IMR-90 (cell line): ENCODE results near the gene ALB. TPM values are rescaled to one million over a fixed set of nuclear protein-coding genes. Genes with fewer than 3 reads are reported as not detected.

Experiments
- ATAC-seq: fragments of 200-7000 bp; cut with Tn5 transposase; 2 replicates; pipeline ENCODE4 v1.9.1; 2020; ENCODE audit warnings: low read depth, mild to moderate bottlenecking, moderate library complexity
- BruUV-seq: library from RNA; stranded (reverse); fragments of 400-500 nt; replicated peaks from 2 replicates; lab custom pipeline; 2021; lab: Mats Ljungman, UMichigan
- CTCF ChIA-PET: fragments of 300-600 bp; formaldehyde crosslinking; extraction: SDS; loops from one replicate; lab custom pipeline; 2021; ENCODE audit warnings: antibody characterized with exemption; lab: Yijun Ruan, JAX
- POLR2A ChIA-PET: fragments of 300-600 bp; sonication (Branson Sonifier 250); formaldehyde crosslinking; loops from one replicate; lab custom pipeline; 2022; ENCODE audit warnings: antibody characterized with exemption; ENCODE audit not compliant: unreplicated experiment; lab: Charles Lee
- DNase-seq: peaks from one replicate; pipeline ENCODE4 v3.0.0; 2013
- H2AFZ ChIP-seq: replicated peaks from 2 replicates; pipeline ENCODE3; 2013; ENCODE audit warnings: low read length, mild to moderate bottlenecking; ENCODE audit not compliant: poor library complexity
- H2AK5ac ChIP-seq: 2 replicates; pipeline ENCODE4 v1.6.1; 2013; ENCODE audit warnings: low read depth, low read length, inconsistent platforms
- H2AK9ac ChIP-seq: replicated peaks from 2 replicates; pipeline ENCODE3; 2013; ENCODE audit warnings: mild to moderate bottlenecking, low read depth, low read length, moderate library complexity; ENCODE audit not compliant: poor library complexity
- H2BK120ac ChIP-seq: 2 replicates; pipeline ENCODE4 v1.6.1; 2013; ENCODE audit warnings: low read depth, low read length, inconsistent platforms
- H2BK15ac ChIP-seq: 3 replicates; pipeline ENCODE4 v1.6.1; 2013; ENCODE audit warnings: low read depth, low read length, inconsistent platforms
- H2BK20ac ChIP-seq: 2 replicates; pipeline ENCODE4 v1.6.1; 2013; ENCODE audit warnings: low read depth, mild to moderate bottlenecking, inconsistent platforms, low read length, moderate library complexity
- H2BK5ac ChIP-seq: 2 replicates; pipeline ENCODE4 v1.6.1; 2013; ENCODE audit warnings: mild to moderate bottlenecking, low read depth, low read length, inconsistent platforms; ENCODE audit not compliant: poor library complexity, severe bottlenecking
- H3K14ac ChIP-seq: replicated peaks from 2 replicates; pipeline ENCODE4 v1.6.1; 2013; ENCODE audit warnings: low read depth, low read length, inconsistent platforms
- H3K18ac ChIP-seq: 2 replicates; pipeline ENCODE4 v1.6.1; 2013; ENCODE audit warnings: low read depth, low read length, control low read depth
- H3K23ac ChIP-seq: 2 replicates; pipeline ENCODE4 v1.6.1; 2013; ENCODE audit warnings: low read depth, low read length, inconsistent platforms
- H3K27ac ChIP-seq: 2 replicates; pipeline ENCODE4 v1.5.1; 2013; ENCODE audit warnings: mild to moderate bottlenecking, control low read depth, low read length; ENCODE audit not compliant: insufficient read depth
- H3K27me3 ChIP-seq: 2 replicates; pipeline ENCODE4 v1.6.1; 2013; ENCODE audit warnings: low read length; ENCODE audit not compliant: control insufficient read depth, insufficient read depth
- H3K36me3 ChIP-seq: 2 replicates; pipeline ENCODE4 v1.6.1; 2013; ENCODE audit warnings: low read length, mixed read lengths; ENCODE audit not compliant: control insufficient read depth, insufficient read depth
- H3K4ac ChIP-seq: 2 replicates; pipeline ENCODE4 v1.6.1; 2013; ENCODE audit warnings: low read depth, low read length, inconsistent platforms
- H3K4me1 ChIP-seq: 2 replicates; pipeline ENCODE4 v1.6.1; 2013; ENCODE audit warnings: low read length, mixed read lengths; ENCODE audit not compliant: control insufficient read depth, insufficient read depth
- H3K4me2 ChIP-seq: 2 replicates; pipeline ENCODE4 v1.6.1; 2013; ENCODE audit warnings: low read depth, mild to moderate bottlenecking, control low read depth, low read length, moderate library complexity
- H3K4me3 ChIP-seq: 2 replicates; pipeline ENCODE4 v1.5.1; 2013; ENCODE audit warnings: low read depth, mild to moderate bottlenecking, control low read depth, low read length, moderate library complexity; ENCODE audit not compliant: insufficient read depth
- H3K56ac ChIP-seq: 2 replicates; pipeline ENCODE4 v1.6.1; 2013; ENCODE audit warnings: low read length, inconsistent platforms; ENCODE audit not compliant: insufficient read depth; ENCODE audit errors: extremely low read depth
- H3K79me1 ChIP-seq, 2 experiments: 2 replicates each; pipeline ENCODE4 v1.6.1; 2013; ENCODE audit warnings: low read length in 2 of 2, inconsistent platforms in 1 of 2, low read depth in 1 of 2
- H3K9ac ChIP-seq: 2 replicates; pipeline ENCODE4 v1.6.1; 2013; ENCODE audit warnings: low read depth, low read length, control low read depth
- H3K9me1 ChIP-seq: 2 replicates; pipeline ENCODE4 v1.6.1; 2013; ENCODE audit warnings: low read length, inconsistent platforms; ENCODE audit not compliant: insufficient read depth
- H3K9me3 ChIP-seq: 2 replicates; pipeline ENCODE4 v1.6.1; 2013; ENCODE audit warnings: low read length; ENCODE audit not compliant: control insufficient read depth, insufficient read depth
- H4K20me1 ChIP-seq: 2 replicates; pipeline ENCODE4 v1.6.1; 2013; ENCODE audit warnings: low read length, inconsistent platforms; ENCODE audit not compliant: insufficient read depth
- H4K5ac ChIP-seq: 2 replicates; pipeline ENCODE4 v1.6.1; 2013; ENCODE audit warnings: mild to moderate bottlenecking, low read depth, low read length, control low read depth
- H4K8ac ChIP-seq, 2 experiments: 2 replicates each; pipeline ENCODE4 v1.6.1; 2013; ENCODE audit warnings: low read depth in 2 of 2, low read length in 2 of 2, control low read depth in 1 of 2, inconsistent platforms in 1 of 2
- H4K91ac ChIP-seq: 2 replicates; pipeline ENCODE4 v1.6.1; 2013; ENCODE audit warnings: low read depth, low read length, inconsistent platforms; ENCODE audit not compliant: insufficient read depth
- BHLHE40 ChIP-seq: fragments of 150-350 bp; IDR thresholded peaks from 2 replicates; pipeline ENCODE4 v1.6.1; 2016; ENCODE audit warnings: mild to moderate bottlenecking, low read depth, low read length
- RCOR1 ChIP-seq: IDR thresholded peaks from 2 replicates; pipeline ENCODE4 v1.6.1; 2012; ENCODE audit warnings: mild to moderate bottlenecking, low read length, improper control_type of control experiment; ENCODE audit not compliant: insufficient replicate concordance
- WGBS, 2 experiments: methylation state at CpG; one replicate each; pipeline versions ENCODE4 v1.1.5 to v1.1.7; 2013; ENCODE audit warnings: missing lambda C conversion rate in 2 of 2; ENCODE audit not compliant: insufficient read length in 1 of 2; ENCODE audit errors: extremely low coverage in 2 of 2; 5-methylcytosine and 5-hydroxymethylcytosine counted together
- dilution Hi-C: fragments of 300-500 bp; cut with HindIII; formaldehyde crosslinking; loops from one replicate; pipeline ENCODE4 v1.14.3; 2018; ENCODE audit warnings: low sequenced_read_pairs; ENCODE audit not compliant: unreplicated experiment
- in situ Hi-C: fragments of 300-500 bp; cut with MboI; formaldehyde crosslinking; loops from 3 replicates; pipeline ENCODE4 v1.14.3; 2019; ENCODE audit warnings: low sequenced_read_pairs, inconsistent platforms, mixed read lengths
- intact Hi-C: fragments of 100-400 bp; cut with micrococcal nuclease; formaldehyde crosslinking; loops from 2 replicates; pipeline ENCODE4 v1.10.0; 2022
- polyA plus RNA-seq, 3 experiments: library from polyadenylated mRNA; depleted of rRNA; stranded (reverse); fragments of >200 nt; gene quantifications; 2 replicates each; pipeline ENCODE4 v1.2.3, GENCODE V29; 2012; ENCODE audit warnings: low replicate concordance in 1 of 3
- total RNA-seq: library from RNA; depleted of rRNA; stranded (reverse); fragments of >200 nt; gene quantifications from 2 replicates; pipeline ENCODE4 v1.2.3, GENCODE V29; 2012

The ALB gene
- total and polyA plus RNA-seq, 2 of the 4 experiments (the other 2 are of a cell fraction), result not detected

DNA sequence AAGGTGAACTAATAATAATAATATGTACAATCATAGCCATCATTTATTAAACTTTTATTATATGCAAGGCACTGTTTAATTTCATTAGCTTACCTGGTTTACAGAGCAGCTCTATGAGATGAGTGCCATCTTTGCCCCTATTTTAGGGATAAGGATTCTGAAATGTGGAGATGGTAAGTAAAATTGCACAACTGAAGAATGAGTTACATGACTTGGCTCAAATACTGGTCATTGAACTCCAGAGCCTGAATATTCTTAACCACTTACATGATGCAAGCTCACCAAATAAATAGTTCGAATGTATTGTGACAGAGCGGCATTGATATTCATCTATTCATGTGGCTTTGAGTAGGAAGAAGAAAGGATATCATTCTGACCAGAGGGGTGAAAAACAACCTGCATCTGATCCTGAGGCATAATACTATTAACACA is 11.7 kb downstream of the ALB start:
- CTCF ChIA-PET, result no interaction called here
- no CpG with 5 or more reads among the region's 2 CpGs for WGBS, 2 experiments
- in situ Hi-C loops, result no loop called here

More for the DNA sequence above, 11.7 kb downstream of the ALB start:
- Histone ChIP-seq H2AK5ac (no peak overlapping the region), H3K27me3 (peaks cover 2% of the 10 kb centered on the region; the same call in 1 of the 2 replicates), H3K4me3 (no peak overlapping the region), H3K9me1 (no peaks in the 10 kb centered on the region), H4K20me1 (no peaks in the 10 kb centered on the region), H2BK5ac (no peak overlapping the region), H2BK15ac (no peak overlapping the region), H3K56ac (no peak overlapping the region), H2BK120ac (no peak overlapping the region), H4K91ac (no peak overlapping the region), H3K4me2 (no peak overlapping the region), H3K4me1 (no peaks in the 10 kb centered on the region), H3K14ac (no peak overlapping the region), H4K8ac (no peak overlapping the region), H3K18ac (no peak overlapping the region), H3K4ac (no peak overlapping the region), H3K9ac (no peak overlapping the region), H2AK9ac (no peak overlapping the region), H3K36me3 (no peaks in the 10 kb centered on the region), H2AFZ (no peak overlapping the region), H2BK20ac (no peak overlapping the region), H3K27ac (no peak overlapping the region), H3K9me3 (no peaks in the 10 kb centered on the region), H3K23ac (no peak overlapping the region), H3K79me1 (no peaks in the 10 kb centered on the region), H4K5ac (no peak overlapping the region)
- DNase-seq (no peak), ATAC-seq (no peak)
- dilution Hi-C loops (no loop called here), intact Hi-C loops (no loop called here)
- POLR2A ChIA-PET, result no interaction called here
- BruUV-seq, result no TSS peak
- TF ChIP-seq BHLHE40 (no peak), RCOR1 (no peak)
